Measurements from ENCODE around the gene SEZ6L.
A peak's percentile ranks its signal among the peaks of the same experiment; 100 is the strongest.

The SEZ6L gene

DNA sequence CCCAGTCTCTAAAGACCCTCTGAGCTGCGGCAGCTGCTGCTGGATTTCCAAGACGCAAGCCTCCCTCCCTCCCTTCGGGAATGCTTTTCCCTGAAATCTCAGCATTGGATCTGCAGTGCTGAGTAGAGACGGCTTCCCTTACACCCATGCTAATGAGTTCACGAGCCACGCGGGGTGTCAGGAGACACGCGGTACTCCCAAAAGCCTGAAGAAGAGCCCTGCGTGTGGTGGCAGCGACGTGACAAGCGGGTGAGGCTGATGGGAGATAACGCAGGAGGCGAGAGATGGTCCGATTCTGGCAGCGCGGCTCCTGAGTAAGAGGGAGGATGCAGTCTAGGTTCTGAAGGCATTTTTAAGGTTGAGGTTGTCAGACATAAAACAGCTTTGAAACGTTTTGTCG is 185.4 kb downstream of the SEZ6L start:
- H3K9me3 Mint-ChIP-seq: no peaks in the 10 kb centered on the region
- H3K27ac Mint-ChIP-seq: no peak overlapping the region
- H3K4me1 Mint-ChIP-seq: no peaks in the 10 kb centered on the region
- DNase-seq (ENCODE audit: low spot score in 2 of 2): no peak
- no peaks in the 10 kb centered on the region for H3K36me3 Mint-ChIP-seq
- ATAC-seq: no peak
- no peak overlapping the region for H3K4me3 Mint-ChIP-seq

DNA sequence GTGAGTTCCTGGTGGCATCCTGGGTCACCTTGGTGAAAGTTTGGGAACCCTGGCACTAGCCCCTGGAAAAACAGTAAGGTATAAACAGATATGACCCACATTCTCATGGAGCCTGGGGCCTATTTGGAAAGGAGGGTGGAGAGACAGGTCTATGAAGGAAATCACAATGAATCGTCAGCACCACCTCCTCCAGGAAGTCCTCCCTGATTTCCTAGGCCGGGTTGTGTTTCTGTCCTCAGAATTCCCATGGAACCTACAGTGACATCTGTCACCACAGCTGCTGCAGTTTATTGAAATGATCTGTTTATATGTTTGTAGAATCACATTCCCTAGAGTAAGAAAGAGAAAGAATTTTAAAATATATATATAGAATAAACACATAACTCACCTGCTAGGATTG is 188.0 kb downstream of the SEZ6L start:
- peaks cover 8% of the 10 kb centered on the region for H3K4me1 Mint-ChIP-seq

GRCh38 chr22:26357813-26358212 is 188.6 kb downstream of the SEZ6L start:
- Mint-ChIP-seq H3K9me3 (no peaks in the 10 kb centered on the region), H3K4me1 (peaks cover 8% of the 10 kb centered on the region), H3K27ac (no peak overlapping the region), H3K4me3 (no peak overlapping the region), H3K36me3 (no peaks in the 10 kb centered on the region)
- ATAC-seq (no peak), DNase-seq (ENCODE audit: low spot score in 2 of 2) (no peak)

More for the DNA sequence above, 188.0 kb downstream of the SEZ6L start:
- no peaks in the 10 kb centered on the region for H3K9me3 Mint-ChIP-seq
- ATAC-seq (no peak), DNase-seq (ENCODE audit: low spot score in 2 of 2) (no peak)
- H3K36me3 Mint-ChIP-seq: no peaks in the 10 kb centered on the region
- H3K4me3 Mint-ChIP-seq: no peak overlapping the region
- H3K27ac Mint-ChIP-seq: no peak overlapping the region

DNA sequence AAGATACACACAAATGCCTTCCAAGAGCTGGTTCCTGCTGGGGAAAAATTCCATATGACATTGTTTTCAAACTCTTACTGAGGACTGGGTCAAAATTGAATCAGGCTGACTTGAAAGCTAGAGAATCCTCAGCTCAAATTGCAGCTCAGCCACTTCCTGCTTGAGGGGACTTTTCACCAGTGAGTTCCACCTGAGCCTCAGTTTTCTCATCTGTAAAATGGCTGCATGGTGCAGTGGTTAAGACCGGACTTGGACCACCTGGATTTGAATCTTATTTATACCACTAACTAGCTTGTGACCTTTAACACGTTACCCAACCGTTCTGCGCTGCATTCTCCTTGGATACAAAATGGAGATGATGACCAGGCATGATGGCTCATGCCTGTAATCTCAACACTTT is 189.9 kb downstream of the SEZ6L start:
- no peak for ATAC-seq

DNA sequence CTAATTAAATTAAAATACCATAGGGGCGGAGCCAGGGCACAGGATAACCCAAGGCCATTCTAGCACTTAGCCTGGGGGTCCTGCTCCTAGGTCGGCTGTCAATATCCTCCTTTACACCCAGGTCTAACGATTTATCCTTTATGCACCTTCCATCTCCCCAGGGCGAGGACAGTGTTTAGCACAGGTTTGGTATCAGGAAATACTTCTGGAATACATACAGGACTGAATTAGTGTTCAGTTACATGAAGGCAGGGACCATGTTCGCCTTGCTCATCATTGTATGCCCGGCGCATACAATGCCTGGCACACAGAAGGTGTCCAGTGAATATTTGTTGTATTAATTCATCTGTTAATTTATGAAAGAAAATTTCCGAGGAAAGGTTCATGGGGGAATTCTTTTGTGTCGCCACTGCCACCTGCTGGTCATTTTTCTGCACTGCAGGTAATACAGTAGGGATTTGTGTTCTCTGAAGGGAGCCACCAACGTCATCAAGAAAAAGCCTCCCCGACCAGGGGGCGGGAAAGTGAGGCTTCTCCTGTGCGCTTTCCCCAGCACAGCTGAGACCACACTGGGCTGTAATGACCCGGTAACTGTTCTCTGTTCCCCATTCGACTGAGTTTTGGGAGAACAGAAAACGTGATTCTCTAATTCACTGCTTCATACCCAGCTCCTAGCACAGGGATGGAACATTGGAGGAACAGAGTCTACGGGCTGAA is 191.1 kb downstream of the SEZ6L start:
- DNase-seq (ENCODE audit: low spot score in 2 of 2): peak; percentile 52 to 80
- Mint-ChIP-seq H3K4me3 (no peak overlapping the region), H3K27ac (no peak overlapping the region), H3K36me3 (no peaks in the 10 kb centered on the region), H3K4me1 (peaks cover 8% of the 10 kb centered on the region), H3K9me3 (no peaks in the 10 kb centered on the region)
- ATAC-seq: peak; percentile 63

More for the DNA sequence above, 189.9 kb downstream of the SEZ6L start:
- no peaks in the 10 kb centered on the region for H3K9me3 Mint-ChIP-seq
- H3K27ac Mint-ChIP-seq: no peak overlapping the region
- no peak for DNase-seq (ENCODE audit: low spot score in 2 of 2)
- no peaks in the 10 kb centered on the region for H3K36me3 Mint-ChIP-seq
- H3K4me3 Mint-ChIP-seq: no peak overlapping the region
- H3K4me1 Mint-ChIP-seq: peaks cover 8% of the 10 kb centered on the region

GRCh38 chr22:26362471-26362870 is 193.2 kb downstream of the SEZ6L start:
- Mint-ChIP-seq H3K27ac (no peak overlapping the region), H3K9me3 (no peaks in the 10 kb centered on the region), H3K36me3 (no peaks in the 10 kb centered on the region), H3K4me1 (peaks cover 10% of the 10 kb centered on the region), H3K4me3 (no peak overlapping the region)
- DNase-seq (ENCODE audit: low spot score in 2 of 2) (no peak), ATAC-seq (no peak)

DNA sequence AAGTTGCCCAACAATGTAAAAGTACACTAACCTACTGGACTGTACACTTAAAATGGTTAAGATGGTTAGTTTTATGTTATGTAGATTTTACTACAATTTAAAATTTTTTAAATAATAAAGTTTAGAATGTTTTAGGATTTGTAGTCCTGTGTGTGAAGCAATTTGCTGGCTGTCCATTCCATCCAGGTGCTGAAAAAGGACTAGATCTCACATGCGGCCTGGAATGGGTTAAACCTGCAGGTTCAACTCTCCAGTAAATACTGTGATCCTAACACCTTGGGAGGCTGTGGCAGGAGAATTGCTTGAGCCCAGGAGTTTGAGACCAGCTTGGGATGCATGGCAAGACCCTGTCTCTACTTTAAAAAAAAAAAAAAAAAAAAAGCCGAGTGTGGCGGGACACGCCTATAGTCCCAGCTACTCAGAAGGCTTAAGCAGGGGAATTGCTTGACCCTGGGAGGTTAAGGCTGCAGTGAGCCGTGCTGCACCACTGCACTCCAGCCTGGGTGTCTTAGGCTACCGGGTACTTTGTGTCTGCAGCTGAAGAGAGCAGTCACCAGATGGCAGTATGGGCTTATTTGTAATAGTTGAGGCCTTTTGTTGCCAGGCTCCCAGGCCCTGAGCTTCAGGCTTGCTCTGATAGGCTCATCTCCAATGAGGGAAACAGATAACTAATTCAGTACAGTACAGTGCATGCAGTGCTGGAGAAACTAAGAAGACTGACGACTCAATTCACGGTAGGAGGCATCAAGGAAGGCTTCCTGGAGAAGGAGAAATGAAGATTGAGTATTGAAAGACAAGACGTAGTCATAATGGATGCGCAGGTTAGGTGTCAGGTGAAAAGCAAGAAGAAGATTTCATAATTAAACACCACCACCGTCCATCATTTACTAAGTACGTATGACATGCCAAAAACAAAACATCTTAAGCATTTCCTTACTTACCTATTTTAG is 195.1 kb downstream of the SEZ6L start:
- no peaks in the 10 kb centered on the region for H3K9me3 Mint-ChIP-seq
- no peak overlapping the region for H3K4me3 Mint-ChIP-seq
- ATAC-seq (peak; percentile 86), DNase-seq (ENCODE audit: low spot score in 2 of 2) (peak; percentile 11 to 66)
- no peak overlapping the region for H3K27ac Mint-ChIP-seq
- H3K36me3 Mint-ChIP-seq: no peaks in the 10 kb centered on the region
- peaks cover 14% of the 10 kb centered on the region for H3K4me1 Mint-ChIP-seq

- no peaks in the 10 kb centered on the region for H3K36me3 Mint-ChIP-seq
- peak; percentile 51 to 77 for DNase-seq (ENCODE audit: low spot score in 2 of 2)
- no peak overlapping the region for H3K27ac Mint-ChIP-seq
- no peaks in the 10 kb centered on the region for H3K9me3 Mint-ChIP-seq
- ATAC-seq: peak; percentile 65
- no peak overlapping the region for H3K4me3 Mint-ChIP-seq
- H3K4me1 Mint-ChIP-seq: peaks cover 6% of the 10 kb centered on the region
These were observed 198.4 kb downstream of the SEZ6L start for GRCh38 chr22:26367402-26368245.

DNA sequence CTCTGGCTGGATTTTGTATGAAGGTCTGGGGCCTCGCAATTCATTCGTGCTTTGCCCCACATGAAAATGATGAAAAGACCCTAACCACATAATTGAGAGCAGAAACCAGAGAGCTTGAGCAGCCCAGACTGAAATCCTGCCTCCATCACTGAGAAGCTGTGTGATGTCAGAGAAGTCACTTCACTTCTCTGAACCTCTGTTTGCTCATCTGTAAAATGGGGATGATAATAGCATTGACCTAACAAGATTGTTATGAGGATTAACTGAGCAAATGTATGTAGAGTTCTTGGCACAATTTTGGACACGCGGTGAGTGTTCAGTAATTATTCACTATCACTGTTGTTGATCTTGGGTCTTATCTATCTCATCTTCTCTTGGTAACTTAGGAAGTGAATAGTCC is 203.6 kb downstream of the SEZ6L start:
- peaks cover 7% of the 10 kb centered on the region for H3K4me1 Mint-ChIP-seq
- H3K27ac Mint-ChIP-seq: no peak overlapping the region
- ATAC-seq (no peak), DNase-seq (ENCODE audit: low spot score in 2 of 2) (no peak)
- no peaks in the 10 kb centered on the region for H3K36me3 Mint-ChIP-seq
- no peaks in the 10 kb centered on the region for H3K9me3 Mint-ChIP-seq
- no peak overlapping the region for H3K4me3 Mint-ChIP-seq

- H3K27ac Mint-ChIP-seq: no peak overlapping the region
- H3K4me3 Mint-ChIP-seq: no peak overlapping the region
- H3K9me3 Mint-ChIP-seq: no peaks in the 10 kb centered on the region
- no peak for DNase-seq (ENCODE audit: low spot score in 2 of 2)
- ATAC-seq: no peak
- peaks cover 7% of the 10 kb centered on the region for H3K4me1 Mint-ChIP-seq
- no peaks in the 10 kb centered on the region for H3K36me3 Mint-ChIP-seq
These were observed 205.2 kb downstream of the SEZ6L start for GRCh38 chr22:26374391-26375026.

GRCh38 chr22:26377170-26377830 is 208.0 kb downstream of the SEZ6L start:
- Mint-ChIP-seq H3K4me1 (peaks cover 7% of the 10 kb centered on the region), H3K9me3 (no peaks in the 10 kb centered on the region), H3K4me3 (no peak overlapping the region), H3K36me3 (no peaks in the 10 kb centered on the region), H3K27ac (no peak overlapping the region)
- ATAC-seq: no peak
- no peak for DNase-seq (ENCODE audit: low spot score in 2 of 2)

- Mint-ChIP-seq H3K36me3 (no peaks in the 10 kb centered on the region), H3K4me1 (peaks cover 7% of the 10 kb centered on the region), H3K27ac (no peak overlapping the region), H3K9me3 (no peaks in the 10 kb centered on the region), H3K4me3 (no peak overlapping the region)
- DNase-seq (ENCODE audit: low spot score in 2 of 2): no peak
- ATAC-seq: no peak
These were observed 211.0 kb downstream of the SEZ6L start for GRCh38 chr22:26380072-26380830.

- ATAC-seq: no peak
- peaks cover under 1% of the 10 kb centered on the region for H3K4me1 Mint-ChIP-seq
- DNase-seq (ENCODE audit: low spot score in 2 of 2): no peak
- H3K9me3 Mint-ChIP-seq: no peaks in the 10 kb centered on the region
- no peaks in the 10 kb centered on the region for H3K36me3 Mint-ChIP-seq
- H3K4me3 Mint-ChIP-seq: no peak overlapping the region
- no peak overlapping the region for H3K27ac Mint-ChIP-seq
These were observed 213.5 kb downstream of the SEZ6L start for GRCh38 chr22:26382782-26383181.
